HepG2 (cell line): ENCODE results near the gene NOSIP. TPM values are rescaled to one million over a fixed set of nuclear protein-coding genes. Genes with fewer than 3 reads are reported as not detected.

Experiments used
- EEA1 ChIP-seq: sonication (generic); formaldehyde crosslinking; IDR thresholded peaks from 2 replicates; pipeline ENCODE4 v1.5.1; 2020; ENCODE audit warnings: mild to moderate bottlenecking, missing genetic modification reagents, borderline replicate concordance
- EED ChIP-seq: sonication (generic); formaldehyde crosslinking; IDR thresholded peaks from 2 replicates; pipeline ENCODE4 v1.5.0; 2020; ENCODE audit warnings: mild to moderate bottlenecking, missing genetic modification reagents
- HMG20A ChIP-seq: IDR thresholded peaks from 2 replicates; pipeline ENCODE4 v1.6.1; 2016; ENCODE audit warnings: borderline replicate concordance
- PCBP2 ChIP-seq: fragments of 200-400 bp; formaldehyde crosslinking; optimal IDR thresholded peaks from 2 replicates; pipeline ENCODE3; 2018; ENCODE audit warnings: low read length, low read depth; ENCODE audit not compliant: poor library complexity, severe bottlenecking
- PITX1 ChIP-seq: sonication (generic); formaldehyde crosslinking; IDR thresholded peaks from 2 replicates; pipeline ENCODE4 v1.5.1; 2020; ENCODE audit warnings: mild to moderate bottlenecking, missing genetic modification reagents
- RERE ChIP-seq: IDR thresholded peaks from 2 replicates; pipeline ENCODE4 v1.6.1; 2016; ENCODE audit warnings: low read depth, missing genetic modification reagents, missing compliant biosample characterization
- SALL1 ChIP-seq: sonication (generic); formaldehyde crosslinking; IDR thresholded peaks from 2 replicates; pipeline ENCODE4 v1.8.0; 2022; ENCODE audit warnings: mild to moderate bottlenecking, missing genetic modification reagents
- SNAPC4 ChIP-seq: sonication (generic); formaldehyde crosslinking; IDR thresholded peaks from 2 replicates; pipeline ENCODE4 v1.4.0; 2020; ENCODE audit warnings: mild to moderate bottlenecking, missing genetic modification reagents
- YY1 ChIP-seq: IDR thresholded peaks from 2 replicates; pipeline ENCODE4 v1.6.1; 2011; ENCODE audit warnings: low read length, low read depth, moderate library complexity, mild to moderate bottlenecking; ENCODE audit not compliant: insufficient read depth, insufficient replicate concordance
- ZMAT5 ChIP-seq: sonication (generic); formaldehyde crosslinking; IDR thresholded peaks from 2 replicates; pipeline ENCODE4 v1.5.0; 2020; ENCODE audit warnings: mild to moderate bottlenecking, low read depth, missing genetic modification reagents, borderline replicate concordance
- ZNF264 ChIP-seq: sonication (generic); formaldehyde crosslinking; IDR thresholded peaks from 2 replicates; pipeline ENCODE4 v1.4.0; 2020; ENCODE audit warnings: missing genetic modification reagents
- ZNF275 ChIP-seq: sonication (generic); formaldehyde crosslinking; IDR thresholded peaks from 2 replicates; pipeline ENCODE4 v1.8.0; 2022; ENCODE audit warnings: missing genetic modification reagents, mild to moderate bottlenecking, inconsistent platforms, borderline replicate concordance
- ZNF770 ChIP-seq: sonication (generic); formaldehyde crosslinking; IDR thresholded peaks from 2 replicates; pipeline ENCODE4 v1.5.0; 2020; ENCODE audit warnings: mild to moderate bottlenecking, missing genetic modification reagents
- polyA plus RNA-seq, 8 experiments: library from polyadenylated mRNA; depleted of rRNA in 3 of 8; stranded (reverse) in 7 of 8; unstranded in 1 of 8; fragments of >200 nt; fragmentation: Illumina TruSeq in 4 of 8; extraction: Trizol in 4 of 8; gene quantifications; 2 replicates each; pipeline versions ENCODE4 v1.2.1 to v1.2.3, GENCODE V29; 2011 to 2016; ENCODE audit warnings: low read depth in 4 of 8, missing spikeins in 1 of 8, mixed read lengths in 1 of 8; ENCODE audit not compliant: insufficient read depth in 1 of 8
- total RNA-seq, 5 experiments: library from RNA; depleted of rRNA; stranded (reverse); fragments of >200 nt; fragmentation: Illumina TruSeq; extraction: Trizol; gene quantifications; 2 replicates each; pipeline ENCODE4 v1.2.3, GENCODE V29; 2016; ENCODE audit warnings: low read depth in 1 of 5

Gene NOSIP
- total and polyA plus RNA-seq, 2 of the 13 experiments (the other 11 are each of a cell fraction or from before 2014, with no cell fraction given): 54.3 to 78.0 TPM

- TF ChIP-seq ZNF770 (CRISPR knock-in tag) (no peak), EED (CRISPR knock-in tag) (no peak), ZNF275 (no peak), ZMAT5 (CRISPR knock-in tag) (no peak), YY1 (peak; percentile 29), EEA1 (CRISPR knock-in tag) (no peak), PITX1 (CRISPR knock-in tag) (peak; percentile 54; the same call in 1 of the 2 replicates), SALL1 (CRISPR knock-in tag) (peak; percentile 72; the same call in 1 of the 2 replicates), SNAPC4 (peak; percentile 41; the same call in 1 of the 2 replicates), RERE (CRISPR knock-in tag) (no peak), HMG20A (CRISPR knock-in tag) (no peak), PCBP2 (no peak), ZNF264 (no peak)
These were observed 10.0 kb upstream of the NOSIP start (continued) for GRCh38 chr19:49590071-49590970.
